Activated B cell treated with CpG ODN at 0.5 μM for 24 hours (primary cell): ENCODE measurements around the gene FCAMR. TPM values are rescaled to one million over a fixed set of nuclear protein-coding genes. Genes with fewer than 3 reads are reported as not detected.

Experiments used
- ATAC-seq: fragments of 200-7000 bp; cut with Tn5 transposase; one replicate; pipeline ENCODE4 v1.10.0; 2021; ENCODE audit warnings: low read depth, mild to moderate bottlenecking, moderate library complexity
- CTCF ChIA-PET: fragments of 350-600 bp; sonication (Branson Sonifier 250); formaldehyde crosslinking; loops from one replicate; lab custom pipeline; 2021; ENCODE audit warnings: antibody characterized with exemption; lab: Charles Lee
- POLR2A ChIA-PET: fragments of 350-600 bp; sonication (Branson Sonifier 250); formaldehyde crosslinking; loops from one replicate; lab custom pipeline; 2021; ENCODE audit warnings: antibody characterized with exemption; lab: Charles Lee
- DNase-seq: peaks from one replicate; pipeline ENCODE4 v3.0.0; 2022
- H3K27ac Mint-ChIP-seq: one replicate; pipeline ENCODE4 v1.8.0; 2020; ENCODE audit warnings: mixed read lengths
- H3K27me3 Mint-ChIP-seq: one replicate; pipeline ENCODE4 v1.8.0; 2021; ENCODE audit warnings: mixed read lengths
- H3K36me3 Mint-ChIP-seq: one replicate; pipeline ENCODE4 v1.8.0; 2021; ENCODE audit warnings: low read depth, mixed read lengths
- H3K4me1 Mint-ChIP-seq: one replicate; pipeline ENCODE4 v1.8.0; 2021; ENCODE audit warnings: mixed read lengths
- H3K4me3 Mint-ChIP-seq: one replicate; pipeline ENCODE4 v1.8.0; 2020; ENCODE audit warnings: mild to moderate bottlenecking, mixed read lengths
- H3K9me3 Mint-ChIP-seq: one replicate; pipeline ENCODE4 v1.8.0; 2020; ENCODE audit warnings: mixed read lengths
- CTCF ChIP-seq: fragments of 200-600 bp; IDR thresholded peaks from one replicate; pipeline ENCODE4 v1.8.0; 2022; ENCODE audit warnings: antibody characterized with exemption, mild to moderate bottlenecking
- intact Hi-C: fragments of 100-400 bp; cut with micrococcal nuclease; formaldehyde crosslinking; loops from one replicate; pipeline ENCODE4 v1.15.1; 2024
- total RNA-seq: library from RNA; stranded (reverse); gene quantifications from 2 replicates; pipeline ENCODE4 v1.2.3, GENCODE V29; 2022

Gene FCAMR
- total RNA-seq, 1 donor from 2014 or later: not detected

- Mint-ChIP-seq H3K27me3 (peaks cover 18% of the 10 kb centered on the region), H3K27ac (no peak overlapping the region), H3K4me3 (no peak overlapping the region), H3K9me3 (no peaks in the 10 kb centered on the region), H3K4me1 (no peaks in the 10 kb centered on the region), H3K36me3 (no peaks in the 10 kb centered on the region)
- ChIA-PET CTCF (no interaction called here), POLR2A (no interaction called here)
- intact Hi-C loops: no loop called here
- DNase-seq: no peak
- no peak for ATAC-seq
- no peak for TF ChIP-seq CTCF
Observed at GRCh38 chr1:207015791-207016190, 45.5 kb upstream of the FCAMR start.

DNA sequence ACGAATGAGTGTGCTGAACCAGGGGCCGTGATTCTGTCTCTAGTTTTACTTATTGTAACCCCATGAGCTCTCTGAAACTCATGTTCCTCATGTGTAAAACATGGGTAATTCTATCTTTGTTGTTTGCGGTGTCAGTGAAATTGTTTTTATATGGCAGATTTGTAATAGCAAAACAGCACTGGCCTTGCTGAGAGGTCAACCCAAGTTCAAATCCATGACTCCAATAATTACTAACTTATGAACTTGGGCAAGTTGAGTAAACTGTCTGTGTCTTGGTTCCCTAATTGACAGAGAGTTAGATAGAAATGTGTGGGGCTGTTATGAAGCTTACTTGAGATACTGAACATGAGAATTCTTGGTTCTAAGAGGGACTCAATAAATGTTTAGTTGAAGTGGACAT, 44.5 kb upstream of the FCAMR start:
- POLR2A ChIA-PET: no interaction called here
- no peaks in the 10 kb centered on the region for H3K36me3 Mint-ChIP-seq
- intact Hi-C loops: no loop called here
- H3K4me1 Mint-ChIP-seq: no peaks in the 10 kb centered on the region
- no peak overlapping the region for H3K27ac Mint-ChIP-seq
- no peak for ATAC-seq
- CTCF ChIA-PET: no interaction called here
- no peak overlapping the region for H3K4me3 Mint-ChIP-seq
- no peaks in the 10 kb centered on the region for H3K9me3 Mint-ChIP-seq
- DNase-seq: no peak
- no peak for TF ChIP-seq CTCF
- peaks cover 21% of the 10 kb centered on the region for H3K27me3 Mint-ChIP-seq

GRCh38 chr1:207013321-207014085, 43.2 kb upstream of the FCAMR start:
- no peak overlapping the region for H3K4me3 Mint-ChIP-seq
- H3K36me3 Mint-ChIP-seq: no peaks in the 10 kb centered on the region
- H3K27ac Mint-ChIP-seq: no peak overlapping the region
- no peak for ATAC-seq
- intact Hi-C loops: no loop called here
- DNase-seq: no peak
- POLR2A ChIA-PET: no interaction called here
- H3K4me1 Mint-ChIP-seq: no peaks in the 10 kb centered on the region
- TF ChIP-seq CTCF: no peak
- H3K9me3 Mint-ChIP-seq: no peaks in the 10 kb centered on the region
- CTCF ChIA-PET: no interaction called here
- H3K27me3 Mint-ChIP-seq: peaks cover 17% of the 10 kb centered on the region

DNA sequence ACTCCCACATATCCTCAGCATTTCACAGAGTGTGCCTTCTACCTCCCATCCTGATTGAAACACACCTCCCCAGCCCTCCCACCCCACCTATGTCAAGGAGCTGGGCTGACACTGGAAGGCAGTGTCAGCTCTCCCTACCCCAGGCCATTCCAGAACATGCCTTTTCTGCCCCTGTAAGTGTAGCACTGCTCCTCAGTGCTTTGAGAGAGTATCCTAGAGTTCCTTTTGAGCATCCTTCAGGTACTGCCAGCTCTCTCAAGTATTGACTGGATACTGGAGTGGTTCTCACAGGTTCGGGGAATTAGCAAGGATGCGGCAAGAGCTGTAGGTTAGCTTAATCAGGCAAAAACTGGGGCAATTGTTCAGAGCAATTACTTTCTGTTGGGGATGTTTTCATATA, 40.5 kb upstream of the FCAMR start:
- TF ChIP-seq CTCF: no peak
- ChIA-PET POLR2A (no interaction called here), CTCF (no interaction called here)
- no peak for ATAC-seq
- Mint-ChIP-seq H3K9me3 (no peaks in the 10 kb centered on the region), H3K27ac (no peak overlapping the region), H3K4me1 (no peaks in the 10 kb centered on the region), H3K27me3 (peaks cover 22% of the 10 kb centered on the region), H3K4me3 (no peak overlapping the region), H3K36me3 (no peaks in the 10 kb centered on the region)
- DNase-seq: no peak
- intact Hi-C loops: no loop called here

DNA sequence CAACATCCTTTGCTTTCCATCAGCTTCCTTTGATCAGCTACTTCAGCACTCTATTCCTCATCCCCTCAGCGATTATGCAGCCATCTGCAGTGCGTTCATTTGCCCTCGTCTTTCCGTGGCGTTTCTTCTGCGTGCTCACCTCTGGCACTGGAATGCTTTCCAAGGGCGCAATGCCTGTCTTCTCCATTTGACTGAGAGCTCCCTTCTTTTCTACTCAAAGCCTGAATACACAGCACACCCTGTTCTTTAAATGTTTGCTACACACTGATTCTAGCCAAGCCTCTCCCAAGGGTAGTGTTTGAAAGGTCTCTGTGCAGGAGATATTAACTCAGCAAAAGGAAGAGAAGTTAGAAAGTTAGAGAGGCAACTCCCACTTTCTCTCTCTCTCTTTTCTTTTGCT, 39.7 kb upstream of the FCAMR start:
- Mint-ChIP-seq H3K9me3 (no peaks in the 10 kb centered on the region), H3K4me1 (no peaks in the 10 kb centered on the region), H3K27me3 (peaks cover 25% of the 10 kb centered on the region), H3K4me3 (no peak overlapping the region), H3K27ac (no peak overlapping the region), H3K36me3 (no peaks in the 10 kb centered on the region)
- no peak for ATAC-seq
- POLR2A ChIA-PET: no interaction called here
- intact Hi-C loops: loop anchor here (5.0 kb wide), 1 partner anchor 67 kb away; no protein-coding TSS in a partner anchor
- no peak for TF ChIP-seq CTCF
- CTCF ChIA-PET: no interaction called here
- no peak for DNase-seq
